ENCODE results near the gene PRIM2.
"Not testable (repeated sequence)": the region's sequence is repeated elsewhere in the genome, so short reads cannot be mapped to it uniquely, and the experiment has no call there.

PRIM2 gene

GRCh38 chr6:57572119-57572518, 254.7 kb downstream of the PRIM2 start:
- not testable (repeated sequence) for H3K9me3 ChIP-seq (replicated peaks; ENCODE audit: low read length); H3K4me3 ChIP-seq (ENCODE audit: low read length); H3K9ac ChIP-seq (ENCODE audit: low read depth, low read length); H3K36me3 ChIP-seq (ENCODE audit: insufficient read depth, low read length); H3K4me1 ChIP-seq (ENCODE audit: control insufficient read depth, insufficient read depth, low read length); H3K27me3 ChIP-seq (ENCODE audit: control insufficient read depth, insufficient read depth, low read length); H3K4me2 ChIP-seq (ENCODE audit: low read length)

DNA sequence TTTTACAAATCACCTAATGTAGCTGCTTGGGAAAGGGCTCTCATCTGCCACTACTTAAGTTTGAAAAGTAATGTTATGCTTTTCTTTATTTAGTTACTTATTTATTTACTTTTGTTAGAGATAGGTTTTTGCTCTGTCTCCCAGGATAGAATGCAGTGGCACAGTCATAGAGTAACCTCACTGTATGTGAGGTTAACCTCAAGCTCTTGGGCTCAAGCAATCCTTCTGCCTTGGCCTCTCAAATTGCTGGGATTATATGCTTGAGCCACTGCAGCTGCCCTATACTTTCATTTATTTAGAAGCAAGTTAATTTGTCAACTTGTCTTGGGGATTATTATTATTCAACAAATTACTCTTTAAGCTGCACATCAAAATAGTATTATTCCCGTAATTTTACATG, 255.4 kb downstream of the PRIM2 start:
- H3K36me3 ChIP-seq (ENCODE audit: insufficient read depth, low read length); H3K9ac ChIP-seq (ENCODE audit: low read depth, low read length); H3K4me3 ChIP-seq (ENCODE audit: low read length); H3K4me1 ChIP-seq (ENCODE audit: control insufficient read depth, insufficient read depth, low read length); H3K27me3 ChIP-seq (ENCODE audit: control insufficient read depth, insufficient read depth, low read length); H3K4me2 ChIP-seq (ENCODE audit: low read length); H3K9me3 ChIP-seq (replicated peaks; ENCODE audit: low read length): not testable (repeated sequence)

- H3K27me3 ChIP-seq (ENCODE audit: control insufficient read depth, insufficient read depth, low read length); H3K4me2 ChIP-seq (ENCODE audit: low read length); H3K9me3 ChIP-seq (replicated peaks; ENCODE audit: low read length); H3K4me1 ChIP-seq (ENCODE audit: control insufficient read depth, insufficient read depth, low read length); H3K36me3 ChIP-seq (ENCODE audit: insufficient read depth, low read length); H3K4me3 ChIP-seq (ENCODE audit: low read length); H3K9ac ChIP-seq (ENCODE audit: low read depth, low read length): not testable (repeated sequence)
Measured at GRCh38 chr6:57577023-57577422, 259.6 kb downstream of the PRIM2 start.

DNA sequence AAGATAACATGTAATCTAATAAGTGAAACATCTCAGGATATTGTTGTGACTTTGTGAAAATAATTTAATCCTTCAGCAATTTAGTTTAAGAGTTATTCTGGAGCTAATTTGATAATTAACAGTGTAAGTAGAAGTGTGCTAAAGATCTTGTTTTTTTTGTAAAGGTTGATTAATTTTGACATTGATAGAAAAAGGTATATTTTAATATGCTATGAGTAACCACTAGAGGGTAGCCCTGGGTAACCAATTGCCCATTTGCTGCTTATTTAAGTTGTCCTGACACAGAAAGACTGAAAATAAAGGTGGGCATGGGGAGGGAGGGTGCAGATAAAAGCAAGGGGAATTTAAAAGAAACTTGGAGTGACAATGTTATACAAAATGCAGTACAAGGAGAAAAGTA, 262.1 kb downstream of the PRIM2 start:
- H3K27me3 ChIP-seq (ENCODE audit: control insufficient read depth, insufficient read depth, low read length); H3K36me3 ChIP-seq (ENCODE audit: insufficient read depth, low read length); H3K9ac ChIP-seq (ENCODE audit: low read depth, low read length); H3K9me3 ChIP-seq (replicated peaks; ENCODE audit: low read length); H3K4me2 ChIP-seq (ENCODE audit: low read length); H3K4me3 ChIP-seq (ENCODE audit: low read length); H3K4me1 ChIP-seq (ENCODE audit: control insufficient read depth, insufficient read depth, low read length): not testable (repeated sequence)

- not testable (repeated sequence) for H3K4me1 ChIP-seq (ENCODE audit: control insufficient read depth, insufficient read depth, low read length); H3K9me3 ChIP-seq (replicated peaks; ENCODE audit: low read length); H3K36me3 ChIP-seq (ENCODE audit: insufficient read depth, low read length); H3K27me3 ChIP-seq (ENCODE audit: control insufficient read depth, insufficient read depth, low read length); H3K9ac ChIP-seq (ENCODE audit: low read depth, low read length); H3K4me2 ChIP-seq (ENCODE audit: low read length); H3K4me3 ChIP-seq (ENCODE audit: low read length)
Measured at GRCh38 chr6:57581586-57581985, 264.2 kb downstream of the PRIM2 start.

- not testable (repeated sequence) for H3K4me2 ChIP-seq (ENCODE audit: low read length); H3K4me3 ChIP-seq (ENCODE audit: low read length); H3K36me3 ChIP-seq (ENCODE audit: insufficient read depth, low read length); H3K4me1 ChIP-seq (ENCODE audit: control insufficient read depth, insufficient read depth, low read length); H3K9me3 ChIP-seq (replicated peaks; ENCODE audit: low read length); H3K27me3 ChIP-seq (ENCODE audit: control insufficient read depth, insufficient read depth, low read length); H3K9ac ChIP-seq (ENCODE audit: low read depth, low read length)
Measured at GRCh38 chr6:57601105-57601504, 283.7 kb downstream of the PRIM2 start.

- not testable (repeated sequence) for H3K9ac ChIP-seq (ENCODE audit: low read depth, low read length); H3K4me1 ChIP-seq (ENCODE audit: control insufficient read depth, insufficient read depth, low read length); H3K36me3 ChIP-seq (ENCODE audit: insufficient read depth, low read length); H3K9me3 ChIP-seq (replicated peaks; ENCODE audit: low read length); H3K27me3 ChIP-seq (ENCODE audit: control insufficient read depth, insufficient read depth, low read length); H3K4me3 ChIP-seq (ENCODE audit: low read length)
- H3K4me2 ChIP-seq (ENCODE audit: low read length): peak overlapping the region; percentile 33
Measured at GRCh38 chr6:57605303-57605702, 287.9 kb downstream of the PRIM2 start.

- not testable (repeated sequence) for H3K4me3 ChIP-seq (ENCODE audit: low read length); H3K4me2 ChIP-seq (ENCODE audit: low read length); H3K27me3 ChIP-seq (ENCODE audit: control insufficient read depth, insufficient read depth, low read length); H3K36me3 ChIP-seq (ENCODE audit: insufficient read depth, low read length); H3K9me3 ChIP-seq (replicated peaks; ENCODE audit: low read length); H3K4me1 ChIP-seq (ENCODE audit: control insufficient read depth, insufficient read depth, low read length); H3K9ac ChIP-seq (ENCODE audit: low read depth, low read length)
Measured at GRCh38 chr6:57606331-57606730, 288.9 kb downstream of the PRIM2 start.

DNA sequence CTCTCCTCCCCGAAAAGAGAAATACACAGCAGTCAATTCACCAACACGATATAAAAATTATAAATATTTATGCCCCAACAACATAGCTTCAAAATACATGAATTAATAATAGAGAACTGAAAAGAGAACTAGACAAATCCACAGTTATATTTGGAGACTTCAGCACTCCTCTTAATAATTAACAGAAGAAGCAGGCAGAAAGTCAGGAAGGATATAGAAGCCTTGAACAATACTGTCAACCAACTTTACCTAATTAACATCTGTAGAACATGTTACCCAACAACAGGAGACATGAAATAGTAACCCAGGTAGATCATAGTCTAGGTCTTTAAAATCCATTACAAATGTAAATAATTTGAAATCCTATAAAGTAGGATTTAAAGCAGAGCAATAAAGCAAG, 293.2 kb downstream of the PRIM2 start:
- not testable (repeated sequence) for H3K4me2 ChIP-seq (ENCODE audit: low read length); H3K9ac ChIP-seq (ENCODE audit: low read depth, low read length); H3K27me3 ChIP-seq (ENCODE audit: control insufficient read depth, insufficient read depth, low read length); H3K4me3 ChIP-seq (ENCODE audit: low read length); H3K4me1 ChIP-seq (ENCODE audit: control insufficient read depth, insufficient read depth, low read length); H3K36me3 ChIP-seq (ENCODE audit: insufficient read depth, low read length); H3K9me3 ChIP-seq (replicated peaks; ENCODE audit: low read length)

DNA sequence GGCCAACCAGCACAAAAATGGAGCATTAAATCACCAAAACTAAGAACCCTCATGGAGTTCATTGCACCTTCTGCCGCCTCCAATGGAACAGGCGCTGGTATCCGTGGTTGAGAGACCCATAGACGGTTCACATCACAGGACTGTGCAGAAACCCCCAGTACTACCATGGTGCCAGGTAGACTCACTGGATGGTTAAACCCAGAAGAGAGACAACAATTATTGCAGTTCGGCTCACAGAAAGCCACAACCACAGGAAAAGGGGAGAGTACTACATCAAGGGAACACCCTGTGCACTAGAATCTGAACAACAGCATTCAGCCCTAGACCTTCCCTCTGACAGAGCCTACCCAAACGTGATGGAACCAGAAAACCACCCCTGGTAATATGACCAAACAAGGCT, 301.5 kb downstream of the PRIM2 start:
- H3K4me2 ChIP-seq (ENCODE audit: low read length); H3K9ac ChIP-seq (ENCODE audit: low read depth, low read length); H3K27me3 ChIP-seq (ENCODE audit: control insufficient read depth, insufficient read depth, low read length): not testable (repeated sequence)

DNA sequence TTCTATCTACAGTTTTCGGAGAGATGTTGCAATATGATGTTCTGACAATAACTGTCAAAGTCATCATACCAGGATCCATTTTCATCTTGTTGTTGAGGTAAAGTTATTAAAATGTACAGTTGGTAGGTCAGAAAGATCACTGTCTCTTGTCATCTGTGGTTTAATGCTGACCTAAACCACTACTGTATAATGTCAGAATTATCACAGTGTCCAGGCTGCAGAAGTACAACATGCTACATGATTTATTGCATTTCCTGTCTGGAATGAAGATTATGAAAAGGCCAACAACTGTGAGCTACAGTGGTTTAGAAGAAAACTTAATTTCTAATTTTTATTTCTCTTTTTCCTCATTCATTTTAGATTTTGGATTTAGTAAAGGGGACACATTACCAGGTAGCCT, 314.3 kb downstream of the PRIM2 start:
- H3K27me3 ChIP-seq (ENCODE audit: control insufficient read depth, insufficient read depth, low read length); H3K4me1 ChIP-seq (ENCODE audit: control insufficient read depth, insufficient read depth, low read length); H3K9ac ChIP-seq (ENCODE audit: low read depth, low read length); H3K9me3 ChIP-seq (replicated peaks; ENCODE audit: low read length); H3K4me3 ChIP-seq (ENCODE audit: low read length); H3K36me3 ChIP-seq (ENCODE audit: insufficient read depth, low read length); H3K4me2 ChIP-seq (ENCODE audit: low read length): not testable (repeated sequence)

More for the DNA sequence above, 301.5 kb downstream of the PRIM2 start:
- not testable (repeated sequence) for H3K9me3 ChIP-seq (replicated peaks; ENCODE audit: low read length); H3K4me3 ChIP-seq (ENCODE audit: low read length); H3K4me1 ChIP-seq (ENCODE audit: control insufficient read depth, insufficient read depth, low read length); H3K36me3 ChIP-seq (ENCODE audit: insufficient read depth, low read length)

DNA sequence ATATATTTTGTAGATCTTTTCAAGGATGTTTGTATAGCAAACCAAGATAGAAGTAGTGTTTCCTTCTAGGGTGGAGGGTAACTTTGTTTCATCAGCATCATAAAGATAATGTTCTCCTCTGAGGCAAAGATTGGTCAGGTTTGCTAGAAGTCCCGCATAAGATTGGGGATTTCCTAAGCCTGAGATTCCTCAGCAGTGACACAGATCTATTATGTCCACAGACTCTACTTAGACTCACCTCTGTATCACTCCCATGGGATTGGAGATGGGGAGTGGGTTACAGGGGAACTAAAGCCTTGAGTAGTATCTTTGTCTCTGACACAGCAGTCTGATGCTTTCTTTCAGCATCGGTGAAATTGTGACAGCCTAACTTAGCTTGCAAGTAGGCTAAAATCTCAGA, 341.1 kb downstream of the PRIM2 start:
- H3K9ac ChIP-seq (ENCODE audit: low read depth, low read length); H3K4me3 ChIP-seq (ENCODE audit: low read length); H3K4me2 ChIP-seq (ENCODE audit: low read length); H3K9me3 ChIP-seq (replicated peaks; ENCODE audit: low read length); H3K27me3 ChIP-seq (ENCODE audit: control insufficient read depth, insufficient read depth, low read length); H3K36me3 ChIP-seq (ENCODE audit: insufficient read depth, low read length); H3K4me1 ChIP-seq (ENCODE audit: control insufficient read depth, insufficient read depth, low read length): not testable (repeated sequence)

GRCh38 chr6:57659794-57660193, 342.4 kb downstream of the PRIM2 start:
- H3K4me2 ChIP-seq (ENCODE audit: low read length); H3K4me1 ChIP-seq (ENCODE audit: control insufficient read depth, insufficient read depth, low read length); H3K27me3 ChIP-seq (ENCODE audit: control insufficient read depth, insufficient read depth, low read length); H3K36me3 ChIP-seq (ENCODE audit: insufficient read depth, low read length); H3K9me3 ChIP-seq (replicated peaks; ENCODE audit: low read length); H3K9ac ChIP-seq (ENCODE audit: low read depth, low read length); H3K4me3 ChIP-seq (ENCODE audit: low read length): not testable (repeated sequence)
